ENCODE measurements around the gene FEM1A. TPM values are rescaled to one million over a fixed set of nuclear protein-coding genes. Genes with fewer than 3 reads are reported as not detected.
"Not testable (repeated sequence)": the region's sequence is repeated elsewhere in the genome, so short reads cannot be mapped to it uniquely, and the experiment has no call there.

FEM1A gene
- total RNA-seq, 1 donor from 2014 or later: 6.9 TPM

- no peaks in the 10 kb centered on the region for H3F3A ChIP-seq (ENCODE audit: low read depth)
- no peak overlapping the region for H2AFZ ChIP-seq (replicated peaks)
- no peak overlapping the region for H3K9ac ChIP-seq
- peaks cover 12% of the 10 kb centered on the region for H3K36me3 Mint-ChIP-seq
- no peaks in the 10 kb centered on the region for H3K27me3 ChIP-seq
- H4K20me1 ChIP-seq (ENCODE audit: low read depth): peaks cover 3% of the 10 kb centered on the region
- no peaks in the 10 kb centered on the region for H3K9me3 ChIP-seq (ENCODE audit: low read depth)
- H3K36me3 ChIP-seq: no peaks in the 10 kb centered on the region
- H3K4me1 Mint-ChIP-seq: no peaks in the 10 kb centered on the region
- H3K27me3 Mint-ChIP-seq (ENCODE audit: insufficient read depth, low read depth): peaks cover 3% of the 10 kb centered on the region
- H3K27ac ChIP-seq: no peak overlapping the region
- peaks cover 7% of the 10 kb centered on the region for H3K79me2 ChIP-seq (ENCODE audit: low read depth)
- no peak overlapping the region for H3K27ac Mint-ChIP-seq
- H3K4me2 ChIP-seq: no peak overlapping the region
- no peak for DNase-seq (ENCODE audit: low spot score)
- no peaks in the 10 kb centered on the region for H3K9me3 Mint-ChIP-seq
- TF ChIP-seq CTCF (IDR thresholded peaks at IDR 0.05) (no peak), EZH2 (IDR thresholded peaks at IDR 0.05) (no peak), EZH2phosphoT487 (IDR thresholded peaks at IDR 0.05) (no peak)
- H3K4me3 ChIP-seq: no peak overlapping the region
- no peaks in the 10 kb centered on the region for H3K4me1 ChIP-seq
- no peak overlapping the region for H3K4me3 Mint-ChIP-seq
Measured at GRCh38 chr19:4801085-4801619, 9.6 kb downstream of the FEM1A start.

GRCh38 chr19:4802711-4803110 is 11.2 kb downstream of the FEM1A start:
- Histone ChIP-seq H3K4me3 (no peak overlapping the region), H3K27ac (no peak overlapping the region), H4K20me1 (ENCODE audit: low read depth) (no peaks in the 10 kb centered on the region), H3K36me3 (no peaks in the 10 kb centered on the region), H3K79me2 (ENCODE audit: low read depth) (no peaks in the 10 kb centered on the region), H3K4me2 (no peak overlapping the region), H3K27me3 (no peaks in the 10 kb centered on the region), H3F3A (ENCODE audit: low read depth) (no peaks in the 10 kb centered on the region), H2AFZ (replicated peaks) (no peak overlapping the region), H3K9ac (no peak overlapping the region), H3K4me1 (no peaks in the 10 kb centered on the region), H3K9me3 (ENCODE audit: low read depth) (no peaks in the 10 kb centered on the region)
- Mint-ChIP-seq H3K9me3 (no peaks in the 10 kb centered on the region), H3K36me3 (peaks cover 6% of the 10 kb centered on the region), H3K4me1 (no peaks in the 10 kb centered on the region), H3K27ac (no peak overlapping the region), H3K27me3 (ENCODE audit: insufficient read depth, low read depth) (peaks cover 4% of the 10 kb centered on the region), H3K4me3 (no peak overlapping the region)
- TF ChIP-seq EZH2phosphoT487 (IDR thresholded peaks at IDR 0.05): no peak
- no peak for TF ChIP-seq EZH2 (IDR thresholded peaks at IDR 0.05)
- TF ChIP-seq CTCF (IDR thresholded peaks at IDR 0.05): no peak
- no peak for DNase-seq (ENCODE audit: low spot score)

- Histone ChIP-seq H3K4me3 (no peak overlapping the region), H3K4me2 (no peak overlapping the region)
- no peaks in the 10 kb centered on the region for H3K9me3 Mint-ChIP-seq
Measured at GRCh38 chr19:4803736-4804695, 12.5 kb downstream of the FEM1A start.

GRCh38 chr19:4805140-4805539 is 13.6 kb downstream of the FEM1A start:
- not testable (repeated sequence) for H3K27me3 Mint-ChIP-seq (ENCODE audit: insufficient read depth, low read depth); H3K9ac ChIP-seq; H3K4me3 ChIP-seq; H3K9me3 Mint-ChIP-seq; H3K4me1 ChIP-seq; H2AFZ ChIP-seq (replicated peaks); H3K36me3 Mint-ChIP-seq; DNase-seq (ENCODE audit: low spot score); H3F3A ChIP-seq (ENCODE audit: low read depth); H3K4me2 ChIP-seq; H3K27ac Mint-ChIP-seq; H3K79me2 ChIP-seq (ENCODE audit: low read depth); H3K36me3 ChIP-seq; H4K20me1 ChIP-seq (ENCODE audit: low read depth); H3K27me3 ChIP-seq; H3K27ac ChIP-seq; H3K4me1 Mint-ChIP-seq; H3K9me3 ChIP-seq (ENCODE audit: low read depth); H3K4me3 Mint-ChIP-seq

More at GRCh38 chr19:4803736-4804695, 12.5 kb downstream of the FEM1A start:
- Histone ChIP-seq H3K9ac (no peak overlapping the region), H2AFZ (replicated peaks) (no peak overlapping the region), H3K79me2 (ENCODE audit: low read depth) (no peaks in the 10 kb centered on the region), H3K27ac (no peak overlapping the region), H3K9me3 (ENCODE audit: low read depth) (no peaks in the 10 kb centered on the region), H3K4me1 (no peaks in the 10 kb centered on the region), H3K36me3 (no peaks in the 10 kb centered on the region), H4K20me1 (ENCODE audit: low read depth) (no peaks in the 10 kb centered on the region), H3K27me3 (no peaks in the 10 kb centered on the region), H3F3A (ENCODE audit: low read depth) (no peaks in the 10 kb centered on the region)
- H3K27ac Mint-ChIP-seq: peak overlapping the region; percentile 16
- no peak overlapping the region for H3K4me3 Mint-ChIP-seq
- H3K36me3 Mint-ChIP-seq: peaks cover 2% of the 10 kb centered on the region
- H3K27me3 Mint-ChIP-seq (ENCODE audit: insufficient read depth, low read depth): peaks cover 5% of the 10 kb centered on the region
- TF ChIP-seq CTCF (IDR thresholded peaks at IDR 0.05) (peak; percentile 91), EZH2 (IDR thresholded peaks at IDR 0.05) (no peak)
- DNase-seq (ENCODE audit: low spot score): peak; percentile 93
- H3K4me1 Mint-ChIP-seq: no peaks in the 10 kb centered on the region

Data from neural progenitor cell (in vitro differentiated cells).